ENCODE results near the gene CFAP299. TPM values are rescaled to one million over a fixed set of nuclear protein-coding genes. Genes with fewer than 3 reads are reported as not detected.
"Not testable (repeated sequence)": the region's sequence is repeated elsewhere in the genome, so short reads cannot be mapped to it uniquely, and the experiment has no call there.

CFAP299 gene
- total RNA-seq, 1 donor from 2014 or later, result not detected

GRCh38 chr4:80313627-80314026 is 21.9 kb upstream of the CFAP299 start:
- Histone ChIP-seq H3K4me1 (no peaks in the 10 kb centered on the region), H3K9me3 (replicated peaks) (no peaks in the 10 kb centered on the region), H3K27me3 (ENCODE audit: low read depth) (peaks cover 13% of the 10 kb centered on the region), H3K36me3 (no peaks in the 10 kb centered on the region), H3K4me3 (no peak overlapping the region), H3K27ac (replicated peaks) (no peak overlapping the region)
- DNase-seq, result no peak
- intact Hi-C loops (cut with micrococcal nuclease), result no loop called here
- no peak for TF ChIP-seq CTCF (IDR thresholded peaks at IDR 0.05; ENCODE audit: borderline replicate concordance)

GRCh38 chr4:80315848-80316247 is 19.7 kb upstream of the CFAP299 start:
- H3K27me3 ChIP-seq (ENCODE audit: low read depth); H3K4me3 ChIP-seq; H3K36me3 ChIP-seq; DNase-seq; H3K27ac ChIP-seq (replicated peaks); intact Hi-C loops (cut with micrococcal nuclease); H3K4me1 ChIP-seq; H3K9me3 ChIP-seq (replicated peaks): not testable (repeated sequence)

GRCh38 chr4:80321341-80321740 is 14.2 kb upstream of the CFAP299 start:
- Histone ChIP-seq H3K27me3 (ENCODE audit: low read depth) (no peaks in the 10 kb centered on the region), H3K27ac (replicated peaks) (no peak overlapping the region), H3K36me3 (no peaks in the 10 kb centered on the region), H3K4me3 (no peak overlapping the region), H3K9me3 (replicated peaks) (no peaks in the 10 kb centered on the region), H3K4me1 (no peaks in the 10 kb centered on the region)
- TF ChIP-seq CTCF (IDR thresholded peaks at IDR 0.05; ENCODE audit: borderline replicate concordance), result no peak
- intact Hi-C loops (cut with micrococcal nuclease), result no loop called here
- no peak for DNase-seq

- H3K36me3 ChIP-seq, result no peaks in the 10 kb centered on the region
- H3K4me3 ChIP-seq, result no peak overlapping the region
- H3K9me3 ChIP-seq (replicated peaks), result no peaks in the 10 kb centered on the region
- no peak for DNase-seq
- no peak for TF ChIP-seq CTCF (IDR thresholded peaks at IDR 0.05; ENCODE audit: borderline replicate concordance)
- no peak overlapping the region for H3K27ac ChIP-seq (replicated peaks)
- H3K4me1 ChIP-seq, result no peaks in the 10 kb centered on the region
- intact Hi-C loops (cut with micrococcal nuclease), result no loop called here
- no peaks in the 10 kb centered on the region for H3K27me3 ChIP-seq (ENCODE audit: low read depth)
Observed at GRCh38 chr4:80321776-80322175, 13.8 kb upstream of the CFAP299 start.

GRCh38 chr4:80322716-80323115 is 12.8 kb upstream of the CFAP299 start:
- Histone ChIP-seq H3K27me3 (ENCODE audit: low read depth) (no peaks in the 10 kb centered on the region), H3K36me3 (no peaks in the 10 kb centered on the region), H3K4me1 (no peaks in the 10 kb centered on the region), H3K27ac (replicated peaks) (no peak overlapping the region), H3K4me3 (no peak overlapping the region), H3K9me3 (replicated peaks) (no peaks in the 10 kb centered on the region)
- DNase-seq, result no peak
- peak; percentile 16 for TF ChIP-seq CTCF (IDR thresholded peaks at IDR 0.05; ENCODE audit: borderline replicate concordance)
- intact Hi-C loops (cut with micrococcal nuclease), result no loop called here

GRCh38 chr4:80324171-80324570 is 11.4 kb upstream of the CFAP299 start:
- no peaks in the 10 kb centered on the region for H3K36me3 ChIP-seq
- no peaks in the 10 kb centered on the region for H3K27me3 ChIP-seq (ENCODE audit: low read depth)
- intact Hi-C loops (cut with micrococcal nuclease), result no loop called here
- TF ChIP-seq CTCF (IDR thresholded peaks at IDR 0.05; ENCODE audit: borderline replicate concordance), result no peak
- no peak overlapping the region for H3K27ac ChIP-seq (replicated peaks)
- no peak for DNase-seq
- H3K4me1 ChIP-seq, result no peaks in the 10 kb centered on the region
- H3K4me3 ChIP-seq, result no peak overlapping the region
- no peaks in the 10 kb centered on the region for H3K9me3 ChIP-seq (replicated peaks)
